ENCODE data around the gene TBX15. TPM values are rescaled to one million over a fixed set of nuclear protein-coding genes. Genes with fewer than 3 reads are reported as not detected.

TBX15 gene
- total and polyA plus RNA-seq, 2 donors, result 0.19 to 0.48 TPM

DNA sequence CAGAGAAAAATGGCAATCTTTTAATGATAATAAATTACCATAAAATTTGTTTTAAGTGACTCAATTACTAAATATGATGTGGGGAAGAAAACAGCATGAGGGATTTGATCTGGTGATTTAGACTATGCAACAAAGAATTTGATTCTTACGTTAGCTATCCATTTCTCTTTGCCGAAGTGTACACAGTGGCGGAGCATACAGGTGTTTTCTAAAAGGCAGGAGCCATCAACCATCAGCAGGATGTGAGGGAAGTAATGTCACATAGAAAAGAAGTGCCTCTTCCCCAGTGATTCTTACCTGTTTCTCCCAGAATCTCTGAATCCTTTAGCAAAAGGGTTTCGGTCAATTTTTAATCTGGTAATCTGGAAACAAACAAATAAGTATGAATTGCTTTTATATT lies 74.3 kb downstream of the TBX15 start:
- no peaks in the 10 kb centered on the region for H3K4me1 ChIP-seq (ENCODE audit: control insufficient read depth in 2 of 2, insufficient read depth in 2 of 2, low read length in 2 of 2)
- H3K27me3 ChIP-seq (ENCODE audit: control insufficient read depth in 2 of 2, insufficient read depth in 1 of 2, low read length in 1 of 2), result no peaks in the 10 kb centered on the region

GRCh38 chr1:118912574-118912973 lies 75.6 kb downstream of the TBX15 start:
- Histone ChIP-seq H3K36me3 (ENCODE audit: control insufficient read depth in 2 of 2, insufficient read depth in 2 of 2, low read length in 1 of 2) (no peaks in the 10 kb centered on the region), H3K4me1 (ENCODE audit: control insufficient read depth in 2 of 2, insufficient read depth in 2 of 2, low read length in 2 of 2) (no peaks in the 10 kb centered on the region), H3K27ac (ENCODE audit: low read depth in 1 of 2, low read length in 1 of 2) (no peak overlapping the region), H3K27me3 (ENCODE audit: control insufficient read depth in 2 of 2, insufficient read depth in 1 of 2, low read length in 1 of 2) (no peaks in the 10 kb centered on the region), H3K9me3 (ENCODE audit: control insufficient read depth in 2 of 2, insufficient read depth in 1 of 2, low read length in 1 of 2) (no peaks in the 10 kb centered on the region), H3K4me3 (ENCODE audit: low read length in 2 of 2) (no peak overlapping the region)
- no peak for DNase-seq (ENCODE audit: low read depth in 6 of 9, low spot score in 9 of 9)
- 87% methylated on average over 2 of the region's 2 CpGs for WGBS

More for the DNA sequence above, 74.3 kb downstream of the TBX15 start:
- Histone ChIP-seq H3K27ac (ENCODE audit: low read depth in 1 of 2, low read length in 1 of 2) (no peak overlapping the region), H3K9me3 (ENCODE audit: control insufficient read depth in 2 of 2, insufficient read depth in 1 of 2, low read length in 1 of 2) (no peaks in the 10 kb centered on the region), H3K36me3 (ENCODE audit: control insufficient read depth in 2 of 2, insufficient read depth in 2 of 2, low read length in 1 of 2) (no peaks in the 10 kb centered on the region), H3K4me3 (ENCODE audit: low read length in 2 of 2) (no peak overlapping the region)
- DNase-seq (ENCODE audit: low read depth in 6 of 9, low spot score in 9 of 9), result no peak
- WGBS, result 96% methylated on average over 4 of the region's 4 CpGs

DNA sequence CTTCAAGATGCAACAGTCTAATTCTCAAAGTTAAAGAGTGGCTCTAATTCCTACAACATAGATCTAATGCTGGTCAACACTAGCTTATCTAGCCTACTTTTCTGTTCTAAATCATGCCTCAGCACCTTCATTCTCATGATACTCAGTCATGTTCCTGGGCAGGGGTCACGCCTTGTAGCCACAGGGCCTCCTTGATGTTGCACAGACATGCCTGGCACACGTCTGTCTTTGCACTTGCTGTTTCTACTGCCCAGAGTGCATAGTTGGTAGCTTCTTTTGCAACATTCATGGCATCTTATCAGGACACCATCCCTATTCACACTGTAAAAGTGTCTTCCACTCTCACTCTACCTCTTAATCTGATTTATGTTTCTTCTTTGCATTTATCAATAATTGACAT lies 76.6 kb downstream of the TBX15 start:
- H3K4me1 ChIP-seq (ENCODE audit: control insufficient read depth in 2 of 2, insufficient read depth in 2 of 2, low read length in 2 of 2), result no peaks in the 10 kb centered on the region
- no peaks in the 10 kb centered on the region for H3K27me3 ChIP-seq (ENCODE audit: control insufficient read depth in 2 of 2, insufficient read depth in 1 of 2, low read length in 1 of 2)
- no peaks in the 10 kb centered on the region for H3K9me3 ChIP-seq (ENCODE audit: control insufficient read depth in 2 of 2, insufficient read depth in 1 of 2, low read length in 1 of 2)
- no peaks in the 10 kb centered on the region for H3K36me3 ChIP-seq (ENCODE audit: control insufficient read depth in 2 of 2, insufficient read depth in 2 of 2, low read length in 1 of 2)
- WGBS, result 85% methylated on average over 2 of the region's 2 CpGs
- DNase-seq (ENCODE audit: low read depth in 6 of 9, low spot score in 9 of 9), result no peak
- H3K4me3 ChIP-seq (ENCODE audit: low read length in 2 of 2), result no peak overlapping the region
- no peak overlapping the region for H3K27ac ChIP-seq (ENCODE audit: low read depth in 1 of 2, low read length in 1 of 2)

DNA sequence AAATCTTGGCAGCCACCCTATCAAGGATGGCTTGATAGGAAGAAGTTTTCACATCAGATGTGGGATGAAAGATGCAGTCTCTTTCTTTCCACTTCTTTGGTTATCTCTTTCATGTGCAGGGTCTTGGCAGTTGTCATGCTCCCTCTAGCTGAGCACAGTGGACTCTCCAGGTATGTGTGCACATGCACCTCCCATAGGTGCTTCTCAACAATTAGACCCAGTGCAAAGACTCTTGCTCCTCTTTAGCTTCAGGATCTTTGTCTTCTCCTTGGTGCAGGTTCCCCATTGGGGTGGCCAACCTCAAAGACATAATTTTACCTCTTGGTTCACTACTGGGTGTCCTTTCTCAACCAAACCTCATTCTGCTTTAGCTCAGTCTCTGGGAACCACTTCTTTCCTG lies 80.7 kb downstream of the TBX15 start:
- no peak overlapping the region for H3K27ac ChIP-seq (ENCODE audit: low read depth in 1 of 2, low read length in 1 of 2)
- H3K4me1 ChIP-seq (ENCODE audit: control insufficient read depth in 2 of 2, insufficient read depth in 2 of 2, low read length in 2 of 2), result no peaks in the 10 kb centered on the region
- H3K36me3 ChIP-seq (ENCODE audit: control insufficient read depth in 2 of 2, insufficient read depth in 2 of 2, low read length in 1 of 2), result no peaks in the 10 kb centered on the region
- H3K9me3 ChIP-seq (ENCODE audit: control insufficient read depth in 2 of 2, insufficient read depth in 1 of 2, low read length in 1 of 2), result no peaks in the 10 kb centered on the region
- no peak for DNase-seq (ENCODE audit: low read depth in 6 of 9, low spot score in 9 of 9)
- H3K27me3 ChIP-seq (ENCODE audit: control insufficient read depth in 2 of 2, insufficient read depth in 1 of 2, low read length in 1 of 2), result no peaks in the 10 kb centered on the region
- no peak overlapping the region for H3K4me3 ChIP-seq (ENCODE audit: low read length in 2 of 2)

DNA sequence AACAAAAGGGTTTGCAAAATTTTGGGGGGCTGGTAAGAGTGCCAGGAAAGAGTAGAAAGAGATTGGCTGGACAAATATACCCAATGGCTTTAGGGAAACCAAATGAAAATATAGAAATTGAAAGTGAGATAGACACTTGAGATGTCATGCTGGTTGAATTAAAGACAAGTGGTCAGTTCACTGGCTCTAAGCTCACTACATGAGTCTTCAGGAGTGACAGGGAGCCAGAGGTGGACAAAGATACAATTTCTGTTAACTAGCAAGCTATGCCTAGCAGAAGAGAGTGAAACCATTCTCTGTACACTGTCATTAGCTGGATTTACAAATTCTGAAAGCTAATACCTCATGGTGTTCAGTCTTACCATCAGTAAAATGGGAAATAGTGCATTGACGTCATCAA lies 82.5 kb downstream of the TBX15 start:
- H3K4me1 ChIP-seq (ENCODE audit: control insufficient read depth in 2 of 2, insufficient read depth in 2 of 2, low read length in 2 of 2), result no peaks in the 10 kb centered on the region
- DNase-seq (ENCODE audit: low read depth in 6 of 9, low spot score in 9 of 9), result no peak
- no peak overlapping the region for H3K27ac ChIP-seq (ENCODE audit: low read depth in 1 of 2, low read length in 1 of 2)
- H3K4me3 ChIP-seq (ENCODE audit: low read length in 2 of 2), result no peak overlapping the region
- H3K36me3 ChIP-seq (ENCODE audit: control insufficient read depth in 2 of 2, insufficient read depth in 2 of 2, low read length in 1 of 2), result no peaks in the 10 kb centered on the region
- no peaks in the 10 kb centered on the region for H3K9me3 ChIP-seq (ENCODE audit: control insufficient read depth in 2 of 2, insufficient read depth in 1 of 2, low read length in 1 of 2)
- H3K27me3 ChIP-seq (ENCODE audit: control insufficient read depth in 2 of 2, insufficient read depth in 1 of 2, low read length in 1 of 2), result no peaks in the 10 kb centered on the region
- WGBS, result 93% methylated on average over 1 of the region's 1 CpG

GRCh38 chr1:118905196-118905595 lies 82.9 kb downstream of the TBX15 start:
- H3K36me3 ChIP-seq (ENCODE audit: control insufficient read depth in 2 of 2, insufficient read depth in 2 of 2, low read length in 1 of 2), result no peaks in the 10 kb centered on the region
- no peak overlapping the region for H3K4me3 ChIP-seq (ENCODE audit: low read length in 2 of 2)
- H3K4me1 ChIP-seq (ENCODE audit: control insufficient read depth in 2 of 2, insufficient read depth in 2 of 2, low read length in 2 of 2), result no peaks in the 10 kb centered on the region
- no peaks in the 10 kb centered on the region for H3K27me3 ChIP-seq (ENCODE audit: control insufficient read depth in 2 of 2, insufficient read depth in 1 of 2, low read length in 1 of 2)
- H3K27ac ChIP-seq (ENCODE audit: low read depth in 1 of 2, low read length in 1 of 2), result no peak overlapping the region
- WGBS, result 88% methylated on average over 6 of the region's 6 CpGs
- DNase-seq (ENCODE audit: low read depth in 6 of 9, low spot score in 9 of 9), result no peak
- H3K9me3 ChIP-seq (ENCODE audit: control insufficient read depth in 2 of 2, insufficient read depth in 1 of 2, low read length in 1 of 2), result no peaks in the 10 kb centered on the region

DNA sequence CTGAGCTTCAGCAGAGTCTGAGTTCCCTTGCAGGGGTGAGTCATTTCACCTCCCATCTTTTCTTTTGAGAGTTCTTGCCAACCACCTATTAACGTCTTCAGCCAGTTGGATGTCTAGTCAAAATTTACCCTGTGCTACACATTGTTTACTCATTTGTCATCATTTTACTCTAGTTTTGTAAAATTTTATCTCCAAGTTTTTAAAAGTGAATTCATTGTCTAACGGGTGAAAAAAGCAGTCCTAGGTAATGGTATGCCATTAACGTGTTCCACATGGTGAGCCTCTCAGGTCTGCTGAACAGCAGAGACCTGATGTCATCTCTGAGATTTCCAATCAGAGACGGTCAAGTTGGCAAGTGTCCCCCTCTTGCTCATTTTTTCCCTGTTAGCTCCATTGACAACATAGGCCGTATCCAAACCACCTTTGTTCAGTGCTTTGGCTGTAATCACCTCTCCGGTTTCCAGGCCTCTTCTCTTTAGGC lies 85.4 kb downstream of the TBX15 start:
- Histone ChIP-seq H3K4me1 (ENCODE audit: control insufficient read depth in 2 of 2, insufficient read depth in 2 of 2, low read length in 2 of 2) (no peaks in the 10 kb centered on the region), H3K9me3 (ENCODE audit: control insufficient read depth in 2 of 2, insufficient read depth in 1 of 2, low read length in 1 of 2) (no peaks in the 10 kb centered on the region), H3K27me3 (ENCODE audit: control insufficient read depth in 2 of 2, insufficient read depth in 1 of 2, low read length in 1 of 2) (no peaks in the 10 kb centered on the region), H3K36me3 (ENCODE audit: control insufficient read depth in 2 of 2, insufficient read depth in 2 of 2, low read length in 1 of 2) (no peaks in the 10 kb centered on the region), H3K27ac (ENCODE audit: low read depth in 1 of 2, low read length in 1 of 2) (no peak overlapping the region), H3K4me3 (ENCODE audit: low read length in 2 of 2) (no peak overlapping the region)
- 95% methylated on average over 6 of the region's 6 CpGs for WGBS
- no peak for DNase-seq (ENCODE audit: low read depth in 6 of 9, low spot score in 9 of 9)

GRCh38 chr1:118902299-118902698 lies 85.8 kb downstream of the TBX15 start:
- Histone ChIP-seq H3K4me1 (ENCODE audit: control insufficient read depth in 2 of 2, insufficient read depth in 2 of 2, low read length in 2 of 2) (no peaks in the 10 kb centered on the region), H3K27ac (ENCODE audit: low read depth in 1 of 2, low read length in 1 of 2) (no peak overlapping the region), H3K4me3 (ENCODE audit: low read length in 2 of 2) (no peak overlapping the region), H3K36me3 (ENCODE audit: control insufficient read depth in 2 of 2, insufficient read depth in 2 of 2, low read length in 1 of 2) (no peaks in the 10 kb centered on the region), H3K9me3 (ENCODE audit: control insufficient read depth in 2 of 2, insufficient read depth in 1 of 2, low read length in 1 of 2) (no peaks in the 10 kb centered on the region), H3K27me3 (ENCODE audit: control insufficient read depth in 2 of 2, insufficient read depth in 1 of 2, low read length in 1 of 2) (no peaks in the 10 kb centered on the region)
- 97% methylated on average over 2 of the region's 2 CpGs for WGBS
- no peak for DNase-seq (ENCODE audit: low read depth in 6 of 9, low spot score in 9 of 9)

DNA sequence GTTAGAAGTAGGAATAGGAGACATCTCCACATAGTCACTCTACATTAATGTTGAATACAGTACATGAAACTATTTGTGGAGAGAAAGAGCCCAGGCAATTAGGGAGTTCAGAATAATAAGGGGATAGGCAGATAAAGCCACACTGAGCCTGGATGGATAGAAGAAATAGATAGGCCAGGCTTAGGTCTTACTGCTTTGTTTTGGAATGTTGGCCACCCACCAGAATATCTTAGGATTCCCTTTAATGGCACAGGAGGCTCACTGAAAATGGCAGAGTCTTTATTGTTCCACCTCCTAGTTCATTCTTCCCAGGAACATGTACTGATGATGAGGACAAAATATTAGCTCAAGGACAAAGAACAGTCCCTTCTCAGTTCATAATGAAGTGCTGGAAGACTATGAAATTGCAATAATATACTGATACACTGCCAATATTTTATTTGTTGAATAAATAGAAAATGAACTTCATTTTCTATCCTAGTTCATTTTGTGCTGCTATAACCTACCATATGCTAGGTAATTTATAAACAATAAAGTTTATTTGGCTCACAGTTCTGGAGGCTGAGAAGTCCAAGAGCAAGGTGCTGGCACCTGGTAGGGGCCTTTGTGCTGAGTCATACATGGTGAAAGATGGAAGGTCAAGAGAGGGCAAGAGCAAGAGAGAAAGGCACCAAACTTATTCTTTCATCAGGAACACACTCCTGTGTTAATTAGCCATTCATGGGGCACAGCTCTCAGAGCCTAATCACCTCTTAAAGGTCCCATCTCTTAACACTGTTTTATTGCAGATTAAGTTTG lies 87.3 kb downstream of the TBX15 start:
- no peak overlapping the region for H3K27ac ChIP-seq (ENCODE audit: low read depth in 1 of 2, low read length in 1 of 2)
- H3K36me3 ChIP-seq (ENCODE audit: control insufficient read depth in 2 of 2, insufficient read depth in 2 of 2, low read length in 1 of 2), result no peaks in the 10 kb centered on the region
- H3K4me3 ChIP-seq (ENCODE audit: low read length in 2 of 2), result no peak overlapping the region
- no peaks in the 10 kb centered on the region for H3K27me3 ChIP-seq (ENCODE audit: control insufficient read depth in 2 of 2, insufficient read depth in 1 of 2, low read length in 1 of 2)
- no peaks in the 10 kb centered on the region for H3K4me1 ChIP-seq (ENCODE audit: control insufficient read depth in 2 of 2, insufficient read depth in 2 of 2, low read length in 2 of 2)
- DNase-seq (ENCODE audit: low read depth in 6 of 9, low spot score in 9 of 9), result no peak
- no peaks in the 10 kb centered on the region for H3K9me3 ChIP-seq (ENCODE audit: control insufficient read depth in 2 of 2, insufficient read depth in 1 of 2, low read length in 1 of 2)

Data from thymus (tissue), 11 donors.